ENCODE results near the gene FGF18.

- TF ChIP-seq CTCF (IDR thresholded peaks at IDR 0.05) (no peak), POLR2AphosphoS5 (IDR thresholded peaks at IDR 0.05; ENCODE audit: low read depth, low read length) (no peak), SIN3A (IDR thresholded peaks at IDR 0.05; ENCODE audit: borderline replicate concordance, insufficient read depth, low read depth, low read length) (no peak), TCF7L2 (IDR thresholded peaks at IDR 0.05; ENCODE audit: low read depth, low read length) (no peak)
These were observed 19.3 kb downstream of the FGF18 start for GRCh38 chr5:171438738-171439137.

Measured in Panc1 (cell line).